Left colon (tissue), 2 donors: ENCODE data around the gene U2AF1L4. TPM values are rescaled to one million over a fixed set of nuclear protein-coding genes. Genes with fewer than 3 reads are reported as not detected.
A peak's percentile ranks its signal among the peaks of the same experiment; 100 is the strongest.

Experiments
- ATAC-seq: fragments of 200-7000 bp; cut with Tn5 transposase; one replicate; pipeline ENCODE4 v1.9.1; 2020; ENCODE audit warnings: mild to moderate bottlenecking, moderate library complexity
- DNase-seq, 2 donors: peaks; one replicate each; pipeline ENCODE4 v3.0.0-alpha.2; 2020
- intact Hi-C, 2 donors: fragments of 100-400 bp; cut with DNase I in 1 of 2; cut with micrococcal nuclease in 1 of 2; formaldehyde crosslinking; loops; one replicate each; pipeline versions ENCODE4 v1.11.2 to v1.14.0; 2022; cut with DNase I, micrococcal nuclease
- total RNA-seq, 2 donors: library from RNA; stranded (reverse); fragmentation: NEBNext Ultra II Directional; extraction: Animal tissue kit (Norgen Biotek cat#: 25700); gene quantifications; one replicate each; pipeline ENCODE4 v1.2.1, GENCODE V29; 2021
- donor health status: DM: no; HTN: no; CAD: no.
- donor health status: DM: yes; HTN: yes; CAD: no.

Gene U2AF1L4
- total RNA-seq, 2 donors from 2014 or later = 14.5 to 17.3 TPM

DNA sequence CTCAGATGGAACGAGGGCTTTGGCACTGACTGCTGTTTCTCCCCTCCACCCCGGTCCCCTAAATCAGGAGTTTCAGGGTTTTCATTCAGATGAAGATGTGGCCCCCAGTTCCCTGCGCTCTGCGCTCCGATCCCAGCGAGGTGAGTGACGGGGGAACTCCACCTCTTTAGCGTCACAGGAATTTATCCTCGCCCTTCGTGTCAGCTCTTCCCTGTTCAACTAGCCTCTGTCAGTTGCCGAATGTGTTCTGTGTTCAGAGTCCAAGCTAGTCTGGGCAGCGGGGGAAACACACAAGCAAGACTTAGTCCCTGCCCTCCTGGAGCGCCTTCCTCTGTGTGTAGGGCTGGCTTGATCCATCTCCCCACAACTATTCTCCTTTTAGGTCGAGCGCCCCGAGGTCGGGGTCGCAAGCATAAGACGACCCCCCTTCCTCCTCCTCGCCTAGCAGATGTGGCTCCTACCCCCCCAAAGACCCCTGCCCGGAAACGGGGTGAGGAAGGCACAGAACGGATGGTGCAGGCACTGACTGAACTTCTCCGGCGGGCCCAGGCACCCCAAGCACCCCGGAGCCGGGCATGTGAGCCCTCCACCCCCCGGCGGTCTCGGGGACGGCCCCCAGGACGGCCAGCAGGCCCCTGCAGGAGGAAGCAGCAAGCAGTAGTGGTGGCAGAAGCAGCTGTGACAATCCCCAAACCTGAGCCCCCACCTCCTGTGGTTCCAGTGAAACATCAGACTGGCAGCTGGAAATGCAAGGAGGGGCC lies 25.6 kb downstream of the U2AF1L4 start:
- intact Hi-C loops = loop anchor here in 1 of 2 donors (10.0 kb wide), 1 partner anchor 175 kb away; the partner anchor contains the start of gene TMEM147
- ATAC-seq (no peak), DNase-seq (no peak)

DNA sequence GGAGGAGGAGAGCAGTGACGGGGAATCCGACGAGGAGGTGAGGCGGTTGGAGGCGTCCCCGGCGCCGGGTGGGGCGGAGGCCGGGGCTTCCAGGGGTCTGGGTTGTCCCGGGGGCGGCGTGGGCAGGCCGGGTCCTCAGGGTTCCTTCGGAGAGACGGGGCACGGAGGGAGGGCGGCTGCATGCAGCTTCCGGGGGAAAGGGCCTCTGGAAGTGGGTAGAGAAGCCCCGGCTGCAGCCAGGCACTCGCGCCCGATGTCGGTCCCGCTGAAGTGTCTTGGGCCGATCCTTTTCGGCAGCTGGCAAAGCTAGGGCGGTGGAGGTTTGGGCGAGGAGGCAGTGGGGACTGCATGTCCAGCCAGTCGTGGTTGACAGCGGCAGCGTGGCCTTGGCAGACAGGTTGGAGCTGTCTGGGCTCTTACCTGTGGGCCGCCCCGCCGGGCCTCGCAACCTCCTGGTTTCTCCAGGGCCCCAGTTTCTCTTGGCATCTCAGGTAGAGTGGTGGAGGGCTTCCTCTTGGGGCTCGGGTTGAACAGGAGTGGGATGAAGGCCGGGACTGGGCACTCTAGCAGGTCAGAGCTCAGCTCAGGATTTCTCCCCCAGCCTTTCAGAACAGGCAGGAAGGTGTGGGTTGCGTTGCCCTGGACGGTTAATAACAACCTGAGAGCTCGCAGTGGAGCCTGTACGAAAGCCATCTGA lies 26.7 kb downstream of the U2AF1L4 start:
- DNase-seq = peak; percentile 45 to 56
- intact Hi-C loops = loop anchor here in 1 of 2 donors (10.0 kb wide), 1 partner anchor 174 kb away; the partner anchor contains the start of gene TMEM147
- ATAC-seq = no peak

DNA sequence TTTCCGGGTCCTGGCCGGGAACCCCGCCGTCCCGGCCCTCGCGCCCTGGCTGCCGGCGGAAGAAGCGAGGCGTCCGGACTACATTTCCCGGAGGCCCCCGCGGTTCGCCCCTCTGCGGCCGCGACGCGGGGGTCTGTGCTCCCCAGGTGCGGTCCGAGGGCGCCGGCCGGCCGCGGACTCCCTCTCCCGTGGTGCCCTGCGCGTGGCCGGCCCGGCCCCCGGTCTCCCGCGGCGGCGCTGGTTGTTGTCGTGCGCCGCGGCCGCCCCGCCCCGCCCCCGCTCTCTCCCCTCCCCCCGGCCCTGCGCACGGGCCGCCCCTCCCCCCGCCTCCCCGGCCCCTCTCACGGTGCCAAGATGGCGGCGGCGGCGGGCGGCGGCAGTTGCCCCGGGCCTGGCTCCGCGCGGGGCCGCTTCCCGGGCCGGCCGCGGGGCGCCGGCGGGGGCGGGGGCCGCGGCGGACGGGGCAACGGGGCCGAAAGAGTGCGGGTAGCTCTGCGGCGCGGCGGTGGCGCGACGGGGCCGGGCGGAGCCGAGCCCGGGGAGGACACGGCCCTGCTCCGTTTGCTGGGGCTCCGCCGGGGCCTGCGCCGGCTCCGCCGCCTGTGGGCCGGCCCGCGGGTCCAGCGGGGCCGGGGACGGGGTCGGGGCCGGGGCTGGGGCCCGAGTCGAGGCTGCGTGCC lies 27.4 kb downstream of the U2AF1L4 start, which contains the start of gene KMT2B:
Gene KMT2B (plus strand): TSS at position 339 of the 680 bp plus-strand sequence. CDS start 16 bp downstream, at position 355.
- peak in 1 of 2 donors; percentile 95 for DNase-seq
- intact Hi-C loops = loop anchor here in 1 of 2 donors (10.0 kb wide), 1 partner anchor 173 kb away; the partner anchor contains the start of gene TMEM147
- ATAC-seq = peak; percentile 68

DNA sequence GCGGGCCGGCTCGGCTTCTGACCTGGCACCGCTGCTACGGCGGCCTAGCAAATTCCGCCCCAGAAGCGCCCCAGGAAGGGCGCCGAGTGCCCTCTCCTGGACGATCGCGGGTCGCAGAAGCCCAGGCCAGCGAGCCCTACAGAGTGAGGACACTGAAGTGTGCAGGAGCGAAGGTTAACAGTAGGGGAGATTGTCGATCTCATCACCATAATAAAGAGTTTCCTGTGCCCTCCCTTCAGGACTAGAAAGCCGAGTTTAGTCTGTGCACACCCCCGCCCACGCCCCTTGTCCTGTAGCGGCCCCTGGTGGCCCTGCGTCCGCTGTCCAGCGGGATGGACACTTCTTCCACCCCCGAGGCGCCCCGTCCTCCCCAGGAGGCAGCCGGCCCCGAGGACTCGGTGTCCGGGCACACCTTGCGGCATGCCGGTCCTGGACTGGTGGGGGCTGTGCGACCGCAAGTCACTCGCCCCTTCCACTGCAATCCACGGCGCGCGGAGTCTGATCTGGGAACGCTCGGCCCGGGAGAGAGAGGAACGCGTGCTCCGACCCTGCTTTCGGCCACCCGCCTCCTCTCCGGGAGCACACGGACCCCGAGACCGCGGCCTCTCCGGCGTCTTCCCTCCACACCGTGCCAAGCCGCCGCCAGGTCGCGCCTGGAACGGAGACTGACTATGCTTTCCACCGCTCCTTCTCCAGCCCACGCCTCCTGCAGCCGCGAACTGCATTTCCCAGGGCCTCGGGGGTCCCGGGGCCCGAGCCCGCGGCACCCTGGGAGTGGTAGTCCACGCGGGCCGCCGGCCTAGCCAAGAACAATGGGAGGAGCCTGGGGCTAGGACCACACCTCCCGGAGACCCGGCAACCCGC lies 28.2 kb downstream of the U2AF1L4 start:
- DNase-seq (peak; percentile 90 to 97), ATAC-seq (peak; percentile 86)
- intact Hi-C loops = loop anchor here in 1 of 2 donors (10.0 kb wide), 1 partner anchor 172 kb away; the partner anchor contains the start of gene TMEM147

DNA sequence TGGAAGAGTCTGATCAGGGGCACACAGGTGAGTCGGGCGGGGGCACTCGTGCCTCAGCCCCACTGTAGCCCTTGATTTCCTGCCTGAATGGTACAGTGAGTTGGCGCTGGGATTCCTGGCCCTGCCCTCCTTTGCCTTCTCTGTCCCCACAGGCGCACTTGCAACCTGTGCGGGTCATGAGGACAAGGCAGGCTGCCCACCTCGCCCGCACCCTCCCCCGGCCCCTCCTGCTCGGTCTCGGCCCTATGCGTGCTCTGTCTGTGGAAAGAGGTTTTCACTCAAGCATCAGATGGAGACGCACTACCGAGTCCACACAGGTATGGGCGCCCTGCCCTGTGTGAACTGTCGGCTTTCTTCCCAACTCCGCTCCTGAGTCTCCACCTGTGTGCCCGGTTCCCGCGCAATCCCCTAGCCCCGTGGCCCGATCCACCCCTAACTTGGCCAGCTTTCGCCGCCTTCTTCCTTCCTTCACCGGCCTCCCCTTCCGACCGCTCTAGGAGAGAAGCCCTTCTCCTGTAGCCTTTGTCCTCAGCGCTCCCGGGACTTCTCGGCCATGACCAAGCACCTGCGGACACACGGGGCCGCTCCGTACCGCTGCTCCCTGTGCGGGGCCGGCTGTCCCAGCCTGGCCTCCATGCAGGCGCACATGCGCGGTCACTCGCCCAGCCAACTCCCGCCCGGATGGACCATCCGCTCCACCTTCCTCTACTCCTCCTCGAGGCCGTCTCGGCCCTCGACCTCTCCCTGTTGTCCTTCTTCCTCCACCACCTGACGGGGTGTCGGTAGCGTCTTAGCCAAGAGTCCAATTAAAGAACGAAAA lies 29.0 kb downstream of the U2AF1L4 start:
- ATAC-seq (peak; percentile 39), DNase-seq (peak; percentile 67 to 74)
- intact Hi-C loops = loop anchor here in 1 of 2 donors (10.0 kb wide), 1 partner anchor 171 kb away; the partner anchor contains the start of gene TMEM147

DNA sequence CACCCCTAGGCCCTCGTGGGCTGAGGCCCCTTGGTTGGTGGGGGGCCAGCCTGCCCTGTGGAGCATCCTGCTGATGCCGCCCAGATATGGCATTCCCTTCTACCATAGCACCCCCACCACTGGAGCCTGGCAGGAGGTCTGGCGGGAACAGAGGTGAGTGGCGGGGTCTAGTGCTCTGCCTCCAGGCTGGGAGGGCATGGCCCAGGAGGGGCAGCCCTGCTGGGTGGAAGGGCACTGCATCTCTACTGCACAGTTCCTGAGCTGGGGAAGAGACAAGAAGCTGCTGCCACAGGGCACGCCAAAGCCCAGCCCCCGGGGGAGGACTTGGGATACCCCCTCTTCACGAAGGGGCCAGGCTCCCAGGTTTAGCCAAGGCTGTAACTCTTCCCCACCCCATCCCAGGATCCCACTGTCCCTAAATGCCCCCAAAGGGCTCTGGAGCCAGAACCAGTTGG lies 29.8 kb downstream of the U2AF1L4 start:
- intact Hi-C loops = loop anchor here in 1 of 2 donors (10.0 kb wide), 1 partner anchor 171 kb away; the partner anchor contains the start of gene TMEM147
- DNase-seq (no peak), ATAC-seq (no peak)

DNA sequence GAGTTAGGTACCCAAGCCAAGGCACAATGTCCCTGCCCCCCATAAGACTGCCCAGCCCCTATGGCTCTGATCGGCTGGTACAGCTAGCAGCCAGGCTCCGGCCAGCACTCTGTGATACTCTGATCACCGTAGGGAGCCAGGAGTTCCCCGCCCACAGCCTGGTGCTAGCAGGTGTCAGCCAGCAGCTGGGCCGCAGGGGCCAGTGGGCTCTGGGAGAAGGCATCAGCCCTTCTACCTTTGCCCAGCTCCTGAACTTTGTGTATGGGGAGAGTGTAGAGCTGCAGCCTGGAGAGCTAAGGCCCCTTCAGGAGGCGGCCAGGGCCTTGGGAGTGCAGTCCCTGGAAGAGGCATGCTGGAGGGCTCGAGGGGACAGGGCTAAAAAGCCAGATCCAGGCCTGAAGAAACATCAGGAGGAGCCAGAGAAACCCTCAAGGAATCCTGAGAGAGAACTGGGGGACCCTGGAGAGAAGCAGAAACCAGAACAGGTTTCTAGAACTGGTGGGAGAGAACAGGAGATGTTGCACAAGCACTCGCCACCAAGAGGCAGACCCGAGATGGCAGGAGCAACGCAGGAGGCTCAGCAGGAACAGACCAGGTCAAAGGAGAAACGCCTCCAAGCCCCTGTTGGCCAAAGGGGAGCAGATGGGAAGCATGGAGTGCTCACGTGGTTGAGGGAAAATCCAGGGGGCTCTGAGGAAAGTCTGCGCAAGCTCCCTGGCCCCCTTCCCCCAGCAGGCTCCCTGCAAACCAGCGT lies 30.4 kb downstream of the U2AF1L4 start:
- ATAC-seq = no peak
- no peak for DNase-seq
- intact Hi-C loops = loop anchor here in 1 of 2 donors (10.0 kb wide), 1 partner anchor 170 kb away; the partner anchor contains the start of gene TMEM147

DNA sequence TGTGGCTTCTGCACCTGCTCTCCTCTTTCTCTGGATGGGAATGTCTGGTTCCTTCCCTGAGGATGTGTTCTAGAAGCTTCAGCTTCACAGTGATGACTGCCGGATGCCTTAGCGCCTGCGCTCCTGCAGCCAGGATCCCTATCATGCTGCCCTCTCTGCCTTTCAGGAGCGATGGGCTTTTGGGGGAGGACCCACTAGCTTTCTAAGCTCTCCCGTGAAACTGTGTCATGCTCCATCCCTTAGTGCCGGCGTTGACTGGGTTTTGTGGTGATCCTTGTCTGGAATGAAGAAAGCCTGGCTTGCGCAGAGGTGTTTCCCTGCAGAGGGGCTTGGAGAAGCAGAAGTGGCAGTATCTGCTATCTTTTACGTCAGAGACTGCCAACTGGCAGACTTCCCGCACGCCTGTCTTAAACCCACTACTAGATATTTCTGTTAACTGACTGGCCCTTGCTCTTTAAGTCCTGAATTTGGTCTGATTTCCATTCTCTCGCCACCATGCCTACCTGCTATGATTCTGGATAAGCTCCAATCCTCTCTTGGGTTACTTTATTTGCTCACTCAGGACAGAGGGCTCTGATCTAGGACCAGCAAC lies 31.2 kb downstream of the U2AF1L4 start:
- no peak for ATAC-seq
- DNase-seq = no peak
- intact Hi-C loops = loop anchor here in 1 of 2 donors (10.0 kb wide), 1 partner anchor 169 kb away; the partner anchor contains the start of gene TMEM147

DNA sequence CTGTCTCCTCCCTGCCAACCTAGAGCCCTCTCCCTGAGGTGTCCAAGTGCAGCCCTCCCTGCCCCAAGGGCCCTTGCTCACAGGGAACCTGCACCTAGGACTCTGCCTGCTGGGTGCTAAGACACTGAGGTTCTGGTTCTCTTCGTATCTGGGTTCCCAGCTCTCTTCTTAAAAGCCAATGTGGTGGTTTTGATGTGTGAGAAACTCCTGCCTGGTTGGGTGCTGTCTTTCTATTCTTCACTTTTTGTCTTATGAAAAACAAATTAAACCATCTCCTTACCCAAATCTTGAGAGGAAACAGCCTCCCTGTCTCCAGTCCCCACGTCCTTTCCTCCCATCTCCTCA lies 31.7 kb downstream of the U2AF1L4 start:
- ATAC-seq = no peak
- no peak for DNase-seq
- intact Hi-C loops = loop anchor here in 1 of 2 donors (10.0 kb wide), 1 partner anchor 169 kb away; the partner anchor contains the start of gene TMEM147

DNA sequence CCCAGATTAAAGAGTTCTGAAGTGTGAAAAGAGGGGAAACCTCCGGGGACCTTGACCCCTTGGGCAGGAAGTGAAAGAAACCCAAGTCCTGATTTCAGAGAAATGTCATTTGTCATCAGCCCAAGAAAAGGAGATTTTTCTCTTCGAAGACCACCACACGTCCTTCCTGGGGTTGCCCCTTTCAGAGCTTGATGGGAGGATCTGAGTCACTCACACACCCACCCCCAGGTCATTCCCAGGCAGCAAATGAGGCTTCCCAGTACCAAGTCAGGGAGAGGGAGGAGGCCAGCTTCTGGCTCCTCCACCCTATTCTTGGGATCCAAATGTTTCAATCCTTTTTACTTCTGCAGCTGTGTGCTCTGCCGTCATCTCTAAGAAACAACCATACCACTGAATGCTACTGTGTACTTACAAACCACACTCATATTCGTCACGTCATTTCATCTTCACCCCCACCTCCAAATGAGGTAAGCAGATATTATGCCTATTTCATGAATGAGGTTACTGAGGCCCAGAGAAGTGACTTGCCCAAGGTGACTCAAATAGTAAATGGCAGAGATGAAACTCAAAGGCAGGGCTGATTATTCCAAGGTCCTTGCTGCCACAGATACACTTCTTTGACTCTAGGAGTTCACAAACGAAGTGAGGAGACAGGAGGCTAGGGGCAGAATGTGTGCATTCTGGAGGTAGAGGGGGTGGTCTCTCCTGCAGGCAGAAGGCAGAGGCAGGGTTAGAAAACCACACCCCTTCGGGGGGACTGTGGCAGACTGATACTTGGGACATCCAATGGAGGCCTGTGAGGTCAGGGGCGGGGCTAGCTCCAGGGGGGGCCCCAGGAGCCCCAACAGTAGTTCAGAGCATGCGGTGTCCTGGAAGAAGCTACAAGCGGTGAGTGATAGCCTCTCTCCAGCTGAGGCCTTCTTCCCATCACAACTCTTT lies 32.4 kb downstream of the U2AF1L4 start:
- no peak for DNase-seq

DNA sequence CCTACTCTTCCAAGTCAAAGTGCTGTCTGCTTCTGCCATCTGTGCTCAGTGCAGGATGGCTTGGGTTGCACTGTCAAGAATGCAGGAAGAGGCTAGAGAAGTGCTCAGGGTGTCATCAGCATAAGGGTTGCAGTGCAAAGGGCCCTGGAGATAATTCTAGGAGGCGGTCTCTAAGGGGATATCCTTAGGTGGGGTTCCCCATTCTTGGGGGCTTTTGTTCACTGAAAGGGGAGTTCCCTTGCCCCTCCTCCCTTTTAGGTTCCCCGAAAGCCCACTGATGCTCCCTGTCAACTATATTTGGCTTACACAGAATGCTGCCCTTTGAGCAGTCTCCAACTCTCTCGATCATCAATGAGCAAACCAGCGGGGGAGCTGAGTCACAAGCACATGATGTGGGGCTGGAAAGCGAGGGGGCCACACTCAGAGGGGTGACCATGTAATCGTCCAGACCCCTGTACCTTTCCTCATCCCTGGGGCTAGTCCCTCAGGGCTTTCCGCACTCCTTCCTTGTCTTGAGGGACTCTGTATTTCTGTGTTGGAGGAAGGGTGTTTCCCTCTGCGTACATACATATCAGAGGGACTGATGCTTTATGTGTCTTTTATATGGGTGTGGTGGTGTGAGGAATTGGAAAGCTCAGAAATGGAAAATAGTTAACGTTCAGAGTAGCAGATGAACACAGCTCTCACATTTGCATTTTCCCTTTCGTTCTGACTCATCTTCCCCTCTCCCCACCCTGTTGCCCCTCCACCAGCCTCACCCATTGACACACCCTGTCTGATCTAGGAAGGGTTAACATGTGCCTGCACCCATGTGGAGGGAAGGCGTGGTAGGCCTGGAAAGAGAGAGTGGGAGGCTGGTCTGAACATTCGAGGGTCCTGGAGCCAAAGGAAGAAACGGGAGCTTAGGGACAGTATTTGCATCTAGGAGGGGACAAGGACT lies 34.2 kb downstream of the U2AF1L4 start:
- intact Hi-C loops = loop anchor here in 1 of 2 donors (10.0 kb wide), 1 partner anchor 166 kb away; the partner anchor contains the start of gene TMEM147
- ATAC-seq = no peak

More for the DNA sequence above, 32.4 kb downstream of the U2AF1L4 start:
- intact Hi-C loops = loop anchor here in 1 of 2 donors (10.0 kb wide), 1 partner anchor 168 kb away; the partner anchor contains the start of gene TMEM147
- no peak for ATAC-seq

DNA sequence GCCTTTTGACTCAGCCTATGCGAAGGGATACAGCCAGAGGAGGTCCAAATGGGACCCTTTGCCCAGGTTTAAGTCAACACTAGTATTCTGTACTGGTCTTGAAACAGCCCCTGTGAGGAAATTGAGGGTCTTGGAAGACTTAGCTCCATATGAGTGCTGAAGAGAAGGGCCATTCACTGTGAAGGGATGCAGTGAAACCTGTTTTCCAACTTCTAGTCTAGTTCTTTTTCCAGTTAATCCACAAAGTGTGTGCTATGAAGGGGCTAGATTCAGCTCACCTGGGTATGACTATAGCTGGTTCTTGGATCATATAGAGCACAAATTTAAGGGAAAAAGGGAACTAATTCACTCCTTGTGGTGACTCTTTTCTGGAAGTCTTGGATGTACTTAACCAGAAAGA lies 36.8 kb downstream of the U2AF1L4 start:
- intact Hi-C loops = no loop called here
- DNase-seq (no peak), ATAC-seq (no peak)

More for the DNA sequence above, 34.2 kb downstream of the U2AF1L4 start:
- DNase-seq = no peak

DNA sequence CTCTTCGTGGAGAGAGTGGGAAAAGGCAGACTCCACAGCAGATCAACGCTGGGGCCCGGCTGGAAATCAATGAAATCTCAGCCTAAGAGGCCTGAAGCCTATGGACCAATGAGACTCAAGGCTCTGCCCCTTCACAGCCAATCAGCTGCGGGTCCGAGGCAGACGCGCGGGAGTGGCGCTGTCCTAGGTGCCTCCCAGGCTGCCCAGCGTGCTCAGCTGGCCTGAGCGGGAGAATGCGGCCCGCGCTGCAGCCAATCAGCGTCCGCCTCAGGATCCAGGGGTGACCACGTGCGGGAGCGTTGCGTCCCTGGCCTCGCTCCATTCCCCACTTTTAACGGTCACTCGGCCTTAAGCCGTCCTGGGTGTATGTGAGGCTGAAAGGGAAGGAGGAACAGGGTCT lies 41.0 kb downstream of the U2AF1L4 start, which contains the start of gene ZBTB32:
Gene ZBTB32 (plus strand): TSS at position 341 of the 400 bp plus-strand sequence. CDS start 10,069 bp downstream, outside the sequence.
- DNase-seq = peak in 1 of 2 donors; percentile 35
- intact Hi-C loops = no loop called here
- ATAC-seq = peak; percentile 38
